ENCODE results near the gene SUCLG1.

- no peak for TF ChIP-seq POLR2A (IDR thresholded peaks at IDR 0.05; ENCODE audit: low read depth, low read length)
- TF ChIP-seq POLR2AphosphoS5 (IDR thresholded peaks at IDR 0.05; ENCODE audit: low read depth, low read length): no peak
- TF ChIP-seq TAF1 (IDR thresholded peaks at IDR 0.05; ENCODE audit: low read depth, low read length): no peak
- no peak for TF ChIP-seq POU2F2 (IDR thresholded peaks at IDR 0.05; ENCODE audit: low read depth, low read length)
- no peak for TF ChIP-seq SPI1 (IDR thresholded peaks at IDR 0.05; ENCODE audit: low read depth, low read length)
- no peak for TF ChIP-seq PAX5 (IDR thresholded peaks at IDR 0.05; ENCODE audit: insufficient read depth, low read length, severe bottlenecking)
These were observed 22.6 kb upstream of the SUCLG1 start for GRCh38 chr2:84481702-84482101.

All from GM12891 (cell line).